Measurements from ENCODE around the gene TCF21.

GRCh38 chr6:133841176-133841575 lies 47.7 kb upstream of the TCF21 start:
- TF ChIP-seq CTCF (conservative IDR thresholded peaks at IDR 0.05; ENCODE audit: low read length) = no peak
- no peak for TF ChIP-seq EZH2phosphoT487 (IDR thresholded peaks at IDR 0.05; ENCODE audit: borderline replicate concordance)
